Activated naive CD4-positive, alpha-beta T cell (primary cell): ENCODE results near the gene BNC1.
"Not testable (repeated sequence)": the region's sequence is repeated elsewhere in the genome, so short reads cannot be mapped to it uniquely, and the experiment has no call there.

ENCODE experiments used
- DNase-seq, 4 experiments: peaks; one replicate each; lab custom pipeline; 2025; lab: John Stamatoyannopoulos, UW

Gene BNC1

DNA sequence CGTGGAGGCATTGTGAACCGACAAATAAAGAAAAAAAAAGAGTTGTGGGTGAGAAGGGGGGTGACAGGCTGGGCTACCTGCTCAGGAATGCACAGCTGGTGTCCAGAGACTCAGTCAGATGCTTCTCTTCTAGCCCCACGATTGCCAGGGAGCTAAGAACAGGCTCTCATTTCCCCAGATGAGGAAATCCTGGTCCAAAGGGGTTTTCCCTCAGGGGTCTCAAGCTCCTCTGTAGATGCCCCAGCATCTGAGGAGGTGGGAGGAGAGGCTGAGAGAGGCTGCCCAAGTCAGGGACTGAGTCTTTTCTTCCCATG is 35.5 kb downstream of the BNC1 start:
- no peak for DNase-seq

- DNase-seq = no peak
Observed at GRCh38 chr15:83248151-83249029, 36.1 kb downstream of the BNC1 start.

DNA sequence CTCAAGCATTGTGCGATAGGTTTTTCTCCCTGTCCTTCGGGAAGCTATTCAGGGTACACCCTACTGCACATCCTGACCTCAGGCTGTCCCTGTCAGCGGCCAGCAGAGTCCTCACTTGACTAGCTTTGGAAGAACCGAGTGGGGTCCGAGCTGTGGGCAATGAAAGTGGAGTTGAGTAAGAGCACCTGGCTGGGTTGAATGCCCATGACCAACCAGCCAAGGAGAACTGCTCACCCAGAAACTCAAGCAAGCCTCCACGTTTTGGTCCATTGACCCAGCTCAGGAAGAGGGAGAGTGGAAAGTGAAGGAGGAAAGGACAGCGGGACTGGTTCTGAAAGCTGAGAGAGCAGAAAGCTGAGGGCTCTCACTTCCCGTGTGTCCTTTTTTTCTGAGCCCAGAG is 40.8 kb downstream of the BNC1 start:
- DNase-seq = no peak

GRCh38 chr15:83230242-83230641 is 54.2 kb downstream of the BNC1 start:
- no peak for DNase-seq

GRCh38 chr15:83225449-83225848 is 59.0 kb downstream of the BNC1 start:
- DNase-seq = no peak

DNA sequence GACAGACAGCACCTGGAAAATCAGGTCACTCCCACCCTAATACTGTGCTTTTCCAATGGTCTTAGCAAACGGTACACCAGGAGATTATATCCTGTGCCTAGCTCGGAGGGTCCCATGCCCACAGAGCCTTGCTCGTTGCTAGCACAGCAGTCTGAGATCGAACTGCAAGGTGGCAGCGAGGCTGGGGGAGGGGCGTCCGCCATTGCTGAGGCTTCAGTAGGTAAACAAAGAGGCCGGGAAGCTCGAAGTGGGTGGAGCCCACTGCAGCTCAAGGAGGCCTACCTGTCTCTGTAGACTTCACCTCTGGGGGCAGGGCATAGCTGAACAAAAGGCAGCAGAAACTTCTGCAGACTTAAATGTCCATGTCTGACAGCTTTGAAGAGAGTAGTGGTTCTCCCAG is 62.7 kb downstream of the BNC1 start:
- DNase-seq = not testable (repeated sequence)

GRCh38 chr15:83219026-83219425 is 65.4 kb downstream of the BNC1 start:
- DNase-seq = no peak

DNA sequence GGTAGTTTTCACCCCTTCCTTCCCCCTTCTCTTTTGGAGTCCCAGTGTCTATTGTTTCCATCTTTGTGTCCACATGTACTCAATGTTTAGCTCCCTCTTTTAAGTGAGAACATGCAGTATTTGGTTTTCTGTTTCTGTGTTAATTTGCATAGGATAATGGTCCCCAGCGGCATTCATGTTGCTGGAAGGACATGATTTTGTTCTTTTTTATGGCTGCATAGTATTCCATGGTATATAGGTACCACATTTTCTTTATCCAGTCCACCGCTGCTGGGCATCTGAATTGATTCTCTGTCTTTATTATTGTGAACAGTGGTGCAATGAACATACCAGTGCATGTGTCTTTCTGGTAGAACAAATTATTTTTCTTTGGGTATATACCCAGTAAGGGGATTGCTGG is 69.2 kb downstream of the BNC1 start:
- DNase-seq = no peak

DNA sequence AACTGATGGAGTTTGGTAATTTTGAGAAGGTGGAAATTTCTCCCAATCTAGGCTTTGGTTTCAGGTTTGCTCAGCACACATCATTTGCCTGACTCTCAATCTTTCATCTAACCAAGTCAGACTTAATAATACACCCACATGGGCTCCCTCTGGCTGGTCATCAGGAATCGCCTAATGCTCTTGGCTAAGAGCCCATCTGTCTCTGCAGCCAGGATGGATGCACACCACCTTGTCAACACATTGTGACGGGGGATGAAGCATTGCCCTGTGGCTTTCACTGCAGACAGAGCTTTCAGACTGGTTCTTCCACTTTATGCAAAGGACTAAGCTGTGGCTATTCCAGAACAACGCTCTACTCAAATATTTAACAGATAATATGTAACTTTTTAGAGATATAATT is 73.8 kb downstream of the BNC1 start:
- DNase-seq = no peak

DNA sequence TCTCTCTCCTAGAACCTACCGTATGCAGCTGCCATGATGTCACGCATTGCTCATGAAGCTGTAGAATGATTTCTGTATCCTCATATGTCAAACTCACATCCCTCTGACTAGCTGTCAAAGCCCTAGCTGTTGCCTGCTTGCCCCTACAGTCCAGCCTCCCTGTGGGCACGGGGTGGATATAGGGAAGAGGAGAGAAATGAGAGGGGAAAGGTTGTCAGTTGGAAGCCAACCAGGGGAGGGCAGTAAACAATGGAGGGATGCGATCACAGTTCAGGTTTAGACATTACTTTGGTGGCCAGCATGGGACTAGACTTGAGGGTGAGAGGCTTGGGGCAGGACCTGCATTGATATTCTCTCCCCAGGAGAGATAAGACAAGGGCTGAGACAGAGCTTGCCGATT is 75.1 kb downstream of the BNC1 start:
- DNase-seq = no peak

DNA sequence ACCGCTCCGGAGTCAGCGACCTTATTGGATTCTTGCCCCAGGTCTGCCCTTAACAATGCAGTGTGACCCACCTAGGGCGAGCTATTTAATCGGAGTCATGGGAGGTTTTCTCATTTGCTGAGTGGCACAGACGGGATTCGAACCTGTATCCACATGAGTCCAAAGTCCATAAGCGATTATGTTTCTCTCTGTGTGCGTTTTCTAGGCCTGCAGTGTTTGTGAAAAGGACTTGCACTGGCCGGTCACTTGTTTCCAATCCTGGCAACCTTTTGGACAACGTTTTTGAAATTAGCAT is 76.2 kb downstream of the BNC1 start:
- DNase-seq = no peak

DNA sequence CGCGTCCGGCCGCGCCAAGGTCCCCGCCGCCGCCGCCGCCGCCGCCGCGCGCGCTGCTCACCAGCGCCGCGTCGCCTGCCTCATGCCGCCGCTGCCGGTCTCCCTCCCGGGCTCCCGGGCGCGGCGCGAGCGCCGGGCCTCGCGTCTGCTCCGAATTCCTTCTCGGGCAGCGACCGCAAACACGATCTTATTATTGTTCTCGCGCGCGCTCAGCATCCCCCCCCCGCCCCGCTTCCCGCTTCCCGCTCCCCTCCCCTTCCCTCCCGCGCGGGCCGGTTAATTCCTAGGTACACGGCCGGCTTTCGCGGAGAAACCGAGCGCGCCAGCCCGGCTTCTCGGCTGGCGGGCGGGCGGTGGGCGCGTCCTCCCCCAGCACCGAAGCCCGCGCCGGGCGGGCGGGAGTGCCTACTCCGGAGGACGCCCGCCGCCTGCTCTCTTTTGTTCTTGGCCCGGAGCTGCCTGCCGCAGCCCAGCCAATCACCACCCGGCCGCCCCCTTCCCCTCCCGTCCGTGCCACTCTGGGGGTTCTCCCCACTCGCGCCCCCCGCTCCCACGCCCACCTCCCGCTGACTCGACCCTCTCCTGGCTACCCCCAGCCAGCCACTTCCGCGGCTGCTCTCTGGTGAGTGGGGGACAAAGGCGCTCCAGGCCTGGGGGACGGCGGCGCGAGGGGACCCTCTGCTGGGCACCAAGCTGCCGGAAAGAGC is 76.7 kb downstream of the BNC1 start, which contains the start of gene HDGFL3:
TSS of gene HDGFL3 (minus strand) at position 164 of the 707 bp plus-strand sequence. CDS start 409 bp downstream, outside the sequence.
- no peak for DNase-seq

DNA sequence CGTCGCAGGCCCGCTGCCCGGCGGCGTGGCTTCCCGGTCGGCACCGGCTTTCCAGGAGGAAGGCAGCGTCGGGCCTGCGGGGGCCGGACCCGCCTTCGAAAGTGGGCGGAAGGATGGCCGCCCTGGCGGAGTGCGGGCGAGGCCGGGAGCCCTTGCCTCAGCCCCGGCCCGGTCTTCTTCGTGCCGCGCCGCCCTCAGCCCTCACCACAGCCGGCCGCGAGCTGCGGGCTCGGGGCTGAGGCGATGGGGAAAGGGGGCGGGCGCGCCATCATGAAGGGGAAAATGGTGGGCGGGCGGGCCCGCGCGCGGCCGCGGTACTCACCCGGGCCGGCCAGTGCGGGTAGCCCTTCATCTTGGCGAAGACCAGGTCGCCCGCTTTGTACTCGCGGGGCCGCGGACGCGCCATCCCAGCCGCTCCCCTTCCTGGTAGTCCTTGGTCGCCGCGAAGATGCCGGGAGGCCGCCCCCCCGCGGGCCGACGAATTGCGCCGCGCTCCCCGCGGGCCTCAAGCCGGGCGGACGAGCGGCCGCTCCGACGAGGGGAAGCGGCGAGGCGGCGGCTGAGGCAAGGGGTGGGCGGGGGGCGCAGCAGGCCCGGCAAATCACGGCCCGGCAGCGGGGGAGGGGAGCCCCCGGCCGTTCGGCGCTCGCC is 77.3 kb downstream of the BNC1 start:
- DNase-seq = no peak

- DNase-seq = no peak
Observed at GRCh38 chr15:83206526-83207008, 77.9 kb downstream of the BNC1 start.
